Globus pallidus (tissue), 1 donor: ENCODE results near the gene GLP2R.
"Not testable (repeated sequence)": the region's sequence is repeated elsewhere in the genome, so short reads cannot be mapped to it uniquely, and the experiment has no call there.

Experiments used
- DNase-seq: peaks from one replicate; pipeline ENCODE4 v3.0.0-alpha.2; 2015; ENCODE audit warnings: low spot score

GLP2R gene, protein sequence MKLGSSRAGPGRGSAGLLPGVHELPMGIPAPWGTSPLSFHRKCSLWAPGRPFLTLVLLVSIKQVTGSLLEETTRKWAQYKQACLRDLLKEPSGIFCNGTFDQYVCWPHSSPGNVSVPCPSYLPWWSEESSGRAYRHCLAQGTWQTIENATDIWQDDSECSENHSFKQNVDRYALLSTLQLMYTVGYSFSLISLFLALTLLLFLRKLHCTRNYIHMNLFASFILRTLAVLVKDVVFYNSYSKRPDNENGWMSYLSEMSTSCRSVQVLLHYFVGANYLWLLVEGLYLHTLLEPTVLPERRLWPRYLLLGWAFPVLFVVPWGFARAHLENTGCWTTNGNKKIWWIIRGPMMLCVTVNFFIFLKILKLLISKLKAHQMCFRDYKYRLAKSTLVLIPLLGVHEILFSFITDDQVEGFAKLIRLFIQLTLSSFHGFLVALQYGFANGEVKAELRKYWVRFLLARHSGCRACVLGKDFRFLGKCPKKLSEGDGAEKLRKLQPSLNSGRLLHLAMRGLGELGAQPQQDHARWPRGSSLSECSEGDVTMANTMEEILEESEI

GRCh38 chr17:9825641-9826150, at the start of gene GLP2R:
GLP2R (plus strand) TSS chr17:9825924; CDS start chr17:9826064, 140 bp downstream.
- DNase-seq: no peak

- no peak for DNase-seq
Observed at GRCh38 chr17:9776911-9777310, 48.8 kb upstream of the GLP2R start.

- DNase-seq: no peak
Observed at GRCh38 chr17:9780552-9780951, 45.2 kb upstream of the GLP2R start.

DNA sequence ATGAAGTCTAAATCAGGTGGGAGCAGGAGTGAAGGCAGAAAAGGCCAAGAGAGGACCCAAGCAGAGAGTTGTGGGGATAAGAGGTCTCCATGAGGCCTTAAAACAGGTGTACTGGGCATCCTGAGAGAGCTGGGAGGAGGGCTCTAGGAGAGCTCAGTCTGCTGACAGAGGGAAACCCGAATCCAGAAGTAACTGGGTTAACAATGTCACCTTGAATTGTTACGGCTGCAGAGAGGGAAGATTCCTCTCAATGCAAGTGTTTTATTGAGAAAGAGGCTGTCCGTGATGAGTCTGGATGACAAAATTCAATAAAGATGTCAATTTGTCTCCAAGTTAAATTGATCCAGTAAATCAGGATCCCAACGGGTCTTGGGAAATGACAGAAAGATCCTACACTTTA, 42.7 kb upstream of the GLP2R start:
- DNase-seq: no peak

DNA sequence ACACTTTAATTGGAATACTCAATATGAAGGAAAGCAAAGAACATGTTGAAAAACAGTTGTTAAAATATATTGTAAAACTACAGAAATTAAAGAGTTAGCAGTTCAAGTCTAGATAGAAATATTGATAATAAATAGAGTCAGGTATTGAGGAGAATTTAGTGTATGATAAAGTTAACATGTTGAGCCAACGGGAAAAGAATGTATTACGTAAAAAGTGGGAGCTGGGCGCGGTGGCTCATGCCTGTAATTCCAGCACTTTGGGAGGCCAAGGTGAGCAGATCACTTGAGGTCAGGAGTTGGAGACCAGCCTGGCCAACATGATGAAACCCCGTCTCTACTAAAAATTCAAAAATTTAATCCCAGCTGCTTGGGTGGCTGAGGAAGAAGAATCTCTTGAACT, 42.3 kb upstream of the GLP2R start:
- DNase-seq: not testable (repeated sequence)

DNA sequence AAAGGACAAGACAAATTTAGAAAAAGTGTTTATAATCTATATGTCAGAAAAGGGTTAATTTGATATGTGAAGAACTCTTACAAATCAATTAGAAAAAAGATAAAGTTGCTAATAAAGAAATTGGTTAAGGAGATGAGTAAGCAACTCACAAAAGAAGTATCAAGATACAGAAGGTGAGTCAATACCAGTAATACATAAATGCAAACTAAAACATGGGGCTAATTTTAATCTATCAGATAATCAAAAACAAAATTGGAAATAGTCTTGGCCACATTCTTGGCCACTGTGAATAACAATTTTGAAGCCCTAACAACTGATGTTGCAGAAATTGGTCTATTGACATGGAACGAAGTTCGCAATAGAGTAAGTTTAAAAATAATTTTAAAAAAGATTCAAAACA, 41.2 kb upstream of the GLP2R start:
- no peak for DNase-seq

DNA sequence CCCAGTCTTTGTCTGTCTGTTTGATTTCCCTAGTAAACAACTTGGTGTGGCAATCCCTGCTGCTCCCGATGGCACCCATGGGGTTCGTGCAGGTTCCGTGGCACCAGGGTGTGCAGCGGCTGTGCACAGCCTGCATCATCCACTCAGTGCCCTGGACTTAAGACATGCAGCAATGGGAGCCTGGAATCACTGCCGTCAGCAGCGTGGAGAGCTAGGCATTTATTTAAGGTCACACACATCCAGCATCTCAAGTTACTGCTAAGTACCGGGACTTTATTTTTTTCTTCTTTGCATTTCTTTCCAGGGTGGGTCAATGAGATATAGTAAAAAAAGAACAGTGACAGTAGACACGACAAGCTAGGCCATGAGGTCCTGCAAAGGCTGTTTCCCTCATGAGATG, 37.1 kb upstream of the GLP2R start:
- no peak for DNase-seq

GRCh38 chr17:9790316-9790715, 35.4 kb upstream of the GLP2R start:
- no peak for DNase-seq

- no peak for DNase-seq
Observed at GRCh38 chr17:9790889-9791876, 34.5 kb upstream of the GLP2R start, which contains the start of gene DHRS7C. DHRS7C (minus strand) TSS chr17:9791592; CDS start chr17:9791284, 308 bp downstream.

DNA sequence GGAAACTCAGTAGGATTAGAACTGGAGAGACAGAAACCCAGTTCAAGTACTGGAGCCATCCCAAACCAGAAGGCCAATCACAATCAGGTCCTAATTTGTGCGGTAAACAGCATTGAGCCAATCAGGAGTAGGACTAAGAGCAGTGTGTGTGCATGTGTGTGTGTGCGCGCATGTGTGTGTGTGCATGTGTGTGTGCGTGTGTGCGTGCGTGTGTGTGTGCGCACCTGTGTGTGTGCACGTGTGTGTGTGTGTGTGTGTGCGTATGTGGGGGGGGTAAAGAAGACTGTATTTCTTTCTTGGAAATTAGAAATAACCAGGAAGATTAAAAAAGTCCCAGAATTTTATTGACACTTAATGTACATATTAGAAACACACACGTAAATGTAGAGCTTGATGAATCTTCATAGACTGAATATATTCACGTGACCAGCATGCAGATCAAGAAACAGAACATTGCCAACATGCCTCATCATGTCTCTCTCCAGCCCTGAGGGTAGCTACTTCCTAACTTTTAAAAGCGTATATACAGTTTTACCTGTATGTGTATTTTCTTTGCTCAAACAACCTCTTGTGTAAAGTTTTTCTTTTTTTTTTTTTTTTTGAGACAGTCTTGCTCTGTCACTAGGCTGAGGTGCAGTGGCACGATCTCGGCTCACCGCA, 33.4 kb upstream of the GLP2R start:
- DNase-seq: no peak

DNA sequence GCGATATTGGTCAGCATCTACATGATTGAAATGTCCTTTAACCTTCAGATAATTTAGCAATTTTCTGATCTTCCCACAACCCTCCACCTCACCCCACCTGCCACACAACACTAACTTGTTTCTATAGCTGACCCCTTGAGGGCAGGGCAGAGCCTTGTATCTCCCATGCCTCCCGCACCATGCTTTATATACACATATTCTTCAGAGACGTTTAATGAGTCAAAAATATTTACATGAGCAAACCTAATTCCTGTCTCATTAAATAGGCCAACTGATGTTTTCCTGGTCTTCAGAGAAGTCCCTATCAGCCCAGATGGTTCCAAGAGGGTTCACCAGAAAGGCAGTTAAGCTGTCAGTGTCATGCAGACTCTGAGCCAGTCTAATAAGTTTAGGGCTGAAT, 27.7 kb upstream of the GLP2R start:
- DNase-seq: no peak

GRCh38 chr17:9798724-9799123, 27.0 kb upstream of the GLP2R start:
- no peak for DNase-seq

DNA sequence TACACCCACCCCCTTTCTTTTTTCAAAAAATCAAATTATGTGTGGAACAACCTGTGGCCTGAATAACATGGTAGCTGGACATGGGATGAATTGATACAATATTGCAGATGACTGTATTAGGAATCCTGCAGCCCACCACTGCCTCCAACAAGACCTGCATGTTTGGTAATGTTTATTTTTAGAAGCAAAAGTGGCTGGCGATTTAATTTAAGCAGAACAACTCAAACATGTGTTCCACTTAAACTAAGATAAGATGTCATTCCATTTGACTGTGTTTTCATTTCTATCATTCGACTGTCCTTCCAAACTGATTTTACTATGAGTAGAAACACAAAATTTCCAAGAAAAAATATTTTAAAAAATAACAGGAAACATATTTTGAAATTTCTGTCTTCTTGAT, 24.2 kb upstream of the GLP2R start:
- DNase-seq: no peak

- no peak for DNase-seq
Observed at GRCh38 chr17:9802294-9802693, 23.4 kb upstream of the GLP2R start.

DNA sequence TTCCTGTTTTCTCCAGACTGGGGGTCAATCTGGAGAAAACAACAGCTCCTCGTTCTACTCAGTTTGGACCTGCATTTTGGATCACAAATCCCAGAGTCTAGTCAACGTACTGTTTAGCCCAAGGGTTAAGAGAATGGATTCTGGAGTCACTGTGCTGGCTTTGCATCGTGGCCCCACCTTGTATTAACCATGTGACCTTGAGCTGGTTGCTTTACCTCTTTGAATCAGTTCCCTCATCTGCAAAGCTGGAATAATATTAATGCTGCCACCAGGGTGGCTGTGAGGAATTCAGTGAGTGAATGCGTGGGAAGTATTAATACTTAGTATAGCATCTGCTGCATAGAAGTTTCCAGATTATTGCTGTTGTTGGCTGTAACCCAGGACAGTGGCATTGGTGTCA, 23.0 kb upstream of the GLP2R start:
- DNase-seq: no peak

DNA sequence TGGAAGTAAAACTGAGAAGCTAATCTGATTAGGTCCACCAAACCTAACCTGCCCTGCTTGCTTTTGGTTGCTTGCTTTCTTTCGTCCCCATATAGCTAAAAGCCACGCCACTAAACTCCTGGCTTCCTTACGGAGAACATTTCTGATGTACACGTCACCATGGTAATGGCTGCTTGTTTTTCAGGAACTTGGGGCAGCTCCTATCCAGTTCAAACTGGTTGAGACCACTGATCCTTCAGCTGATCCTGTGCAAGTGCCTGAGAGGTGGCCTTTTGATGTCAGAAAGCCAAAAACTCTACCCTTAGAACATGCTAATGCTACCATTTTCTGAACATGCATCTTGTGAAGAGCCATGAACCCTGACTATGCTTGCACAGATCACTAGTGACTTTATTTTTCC, 20.0 kb upstream of the GLP2R start:
- DNase-seq: no peak

DNA sequence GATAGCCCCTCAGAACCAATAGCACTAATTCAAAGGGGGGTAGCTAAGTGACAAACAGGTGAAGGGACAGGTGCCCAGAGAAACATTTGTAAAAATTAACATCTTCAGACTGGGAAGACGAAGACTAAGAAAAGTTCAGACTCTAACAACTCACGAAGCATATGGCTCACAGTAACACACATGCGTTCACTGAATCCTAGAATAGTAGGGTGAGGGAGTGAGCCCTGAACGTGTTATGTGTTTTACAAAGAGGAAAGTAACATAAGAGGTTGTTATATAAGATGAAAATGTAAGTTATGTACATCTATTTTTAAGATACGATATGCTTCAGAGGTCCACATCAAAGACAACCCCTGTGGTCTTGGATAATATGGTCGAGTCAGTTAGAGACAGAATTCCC, 19.0 kb upstream of the GLP2R start:
- DNase-seq: no peak

DNA sequence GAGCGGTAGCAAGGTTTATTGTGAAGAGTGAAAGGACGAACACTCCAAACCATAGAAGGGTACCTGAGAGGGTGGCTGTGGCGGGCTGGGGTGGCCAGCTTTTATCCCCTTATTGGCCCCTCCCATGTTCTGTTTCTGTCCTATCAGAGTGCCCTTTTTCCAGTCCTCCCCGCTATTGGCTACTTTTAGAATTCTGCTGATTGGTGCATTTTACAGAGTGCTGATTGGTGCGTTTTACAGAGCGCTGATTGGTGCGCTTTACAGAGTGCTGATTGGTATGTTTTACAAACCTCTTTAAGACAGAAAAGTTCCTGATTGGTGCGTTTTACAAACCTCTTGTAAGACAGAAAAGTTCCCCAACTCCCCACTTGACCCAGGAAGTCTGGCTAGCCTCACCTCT, 16.3 kb upstream of the GLP2R start:
- no peak for DNase-seq

- DNase-seq: no peak
Observed at GRCh38 chr17:9810100-9810949, 15.4 kb upstream of the GLP2R start.

DNA sequence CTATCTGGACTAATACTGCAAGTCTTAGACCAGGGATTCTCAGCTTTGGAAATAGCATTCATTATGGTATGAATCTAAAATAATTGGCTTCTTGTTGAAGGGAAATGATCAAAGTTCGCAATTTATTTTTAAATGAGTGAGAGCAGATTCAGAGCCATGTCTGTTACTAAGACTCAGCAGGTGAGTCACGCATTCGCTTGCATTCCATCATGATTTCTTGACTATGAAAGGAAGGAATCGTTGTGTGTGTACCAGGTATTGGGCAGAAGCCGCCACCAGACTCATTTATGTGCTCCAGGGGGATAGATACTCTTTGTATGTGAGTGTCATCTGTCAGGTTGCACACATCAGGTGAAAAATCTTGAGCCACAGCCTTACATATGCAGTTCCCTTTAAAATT, 14.6 kb upstream of the GLP2R start:
- no peak for DNase-seq

- no peak for DNase-seq
Observed at GRCh38 chr17:9811537-9811936, 14.2 kb upstream of the GLP2R start.
